ENCODE data around the gene POLDIP2. TPM values are rescaled to one million over a fixed set of nuclear protein-coding genes. Genes with fewer than 3 reads are reported as not detected.

The POLDIP2 gene
- total RNA-seq, 4 donors from 2014 or later = 37.7 to 53.0 (median 41.2) TPM

- intact Hi-C loops (cut with DNase I; ENCODE audit: low total_unique reads) = no loop called here
- Histone ChIP-seq H3K9me3 (no peaks in the 10 kb centered on the region), H3K27ac (no peak overlapping the region), H3K36me3 (no peaks in the 10 kb centered on the region), H3K4me3 (peak overlapping the region in 1 of 2 donors; percentile 16), H3K27me3 (no peaks in the 10 kb centered on the region), H3K4me1 (no peaks in the 10 kb centered on the region)
- TF ChIP-seq POLR2A (IDR thresholded peaks at IDR 0.05) = no peak
- TF ChIP-seq, protein P1, sequence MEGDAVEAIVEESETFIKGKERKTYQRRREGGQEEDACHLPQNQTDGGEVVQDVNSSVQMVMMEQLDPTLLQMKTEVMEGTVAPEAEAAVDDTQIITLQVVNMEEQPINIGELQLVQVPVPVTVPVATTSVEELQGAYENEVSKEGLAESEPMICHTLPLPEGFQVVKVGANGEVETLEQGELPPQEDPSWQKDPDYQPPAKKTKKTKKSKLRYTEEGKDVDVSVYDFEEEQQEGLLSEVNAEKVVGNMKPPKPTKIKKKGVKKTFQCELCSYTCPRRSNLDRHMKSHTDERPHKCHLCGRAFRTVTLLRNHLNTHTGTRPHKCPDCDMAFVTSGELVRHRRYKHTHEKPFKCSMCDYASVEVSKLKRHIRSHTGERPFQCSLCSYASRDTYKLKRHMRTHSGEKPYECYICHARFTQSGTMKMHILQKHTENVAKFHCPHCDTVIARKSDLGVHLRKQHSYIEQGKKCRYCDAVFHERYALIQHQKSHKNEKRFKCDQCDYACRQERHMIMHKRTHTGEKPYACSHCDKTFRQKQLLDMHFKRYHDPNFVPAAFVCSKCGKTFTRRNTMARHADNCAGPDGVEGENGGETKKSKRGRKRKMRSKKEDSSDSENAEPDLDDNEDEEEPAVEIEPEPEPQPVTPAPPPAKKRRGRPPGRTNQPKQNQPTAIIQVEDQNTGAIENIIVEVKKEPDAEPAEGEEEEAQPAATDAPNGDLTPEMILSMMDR (IDR thresholded peaks at IDR 0.05) = no peak
- no peak for DNase-seq
Measured at GRCh38 chr17:28385037-28385400, 27.7 kb upstream of the POLDIP2 start.

GRCh38 chr17:28384281-28385036 lies 27.1 kb upstream of the POLDIP2 start:
- TF ChIP-seq, protein P1 (IDR thresholded peaks at IDR 0.05) = no peak
- TF ChIP-seq POLR2A (IDR thresholded peaks at IDR 0.05) = peak in 1 of 2 donors; percentile 40
- intact Hi-C loops (cut with DNase I; ENCODE audit: low total_unique reads) = no loop called here
- Histone ChIP-seq H3K27me3 (no peaks in the 10 kb centered on the region), H3K27ac (no peak overlapping the region), H3K36me3 (no peaks in the 10 kb centered on the region), H3K4me1 (no peaks in the 10 kb centered on the region), H3K9me3 (no peaks in the 10 kb centered on the region), H3K4me3 (peak overlapping the region in 1 of 2 donors; percentile 16)
- no peak for DNase-seq

DNA sequence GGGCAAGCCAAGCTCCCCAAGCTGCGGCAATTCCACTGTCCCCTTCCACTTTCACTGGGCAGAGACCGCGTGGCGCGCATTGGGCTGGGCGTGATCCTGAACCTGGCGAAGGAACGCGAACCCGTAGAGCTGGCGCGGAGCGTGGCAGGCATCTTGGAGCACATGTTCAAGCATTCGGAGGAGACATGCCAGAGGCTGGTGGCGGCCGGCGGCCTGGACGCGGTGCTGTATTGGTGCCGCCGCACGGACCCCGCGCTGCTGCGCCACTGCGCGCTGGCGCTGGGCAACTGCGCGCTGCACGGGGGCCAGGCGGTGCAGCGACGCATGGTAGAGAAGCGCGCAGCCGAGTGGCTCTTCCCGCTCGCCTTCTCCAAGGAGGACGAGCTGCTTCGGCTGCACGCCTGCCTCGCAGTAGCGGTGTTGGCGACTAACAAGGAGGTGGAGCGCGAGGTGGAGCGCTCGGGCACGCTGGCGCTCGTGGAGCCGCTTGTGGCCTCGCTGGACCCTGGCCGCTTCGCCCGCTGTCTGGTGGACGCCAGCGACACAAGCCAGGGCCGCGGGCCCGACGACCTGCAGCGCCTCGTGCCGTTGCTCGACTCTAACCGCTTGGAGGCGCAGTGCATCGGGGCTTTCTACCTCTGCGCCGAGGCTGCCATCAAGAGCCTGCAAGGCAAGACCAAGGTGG lies 24.0 kb upstream of the POLDIP2 start:
- Histone ChIP-seq H3K36me3 (no peaks in the 10 kb centered on the region), H3K4me3 (no peak overlapping the region), H3K4me1 (no peaks in the 10 kb centered on the region), H3K27ac (no peak overlapping the region), H3K9me3 (no peaks in the 10 kb centered on the region), H3K27me3 (no peaks in the 10 kb centered on the region)
- TF ChIP-seq POLR2A (IDR thresholded peaks at IDR 0.05) = no peak
- TF ChIP-seq, protein P1 (IDR thresholded peaks at IDR 0.05) = no peak
- intact Hi-C loops (cut with DNase I; ENCODE audit: low total_unique reads) = no loop called here
- no peak for DNase-seq

- H3K4me1 ChIP-seq = no peaks in the 10 kb centered on the region
- no peak for DNase-seq
- no peak overlapping the region for H3K27ac ChIP-seq
- H3K9me3 ChIP-seq = no peaks in the 10 kb centered on the region
- H3K36me3 ChIP-seq = no peaks in the 10 kb centered on the region
- H3K27me3 ChIP-seq = no peaks in the 10 kb centered on the region
- TF ChIP-seq POLR2A (IDR thresholded peaks at IDR 0.05) = no peak
- TF ChIP-seq, protein P1 (IDR thresholded peaks at IDR 0.05) = no peak
- H3K4me3 ChIP-seq = no peak overlapping the region
- intact Hi-C loops (cut with DNase I; ENCODE audit: low total_unique reads) = no loop called here
Measured at GRCh38 chr17:28379814-28380801, 22.8 kb upstream of the POLDIP2 start.
